ENCODE measurements around the gene UNC5B. TPM values are rescaled to one million over a fixed set of nuclear protein-coding genes. Genes with fewer than 3 reads are reported as not detected.

The UNC5B gene
- 7.7 and 14.5 TPM in 2 replicates for total RNA-seq

DNA sequence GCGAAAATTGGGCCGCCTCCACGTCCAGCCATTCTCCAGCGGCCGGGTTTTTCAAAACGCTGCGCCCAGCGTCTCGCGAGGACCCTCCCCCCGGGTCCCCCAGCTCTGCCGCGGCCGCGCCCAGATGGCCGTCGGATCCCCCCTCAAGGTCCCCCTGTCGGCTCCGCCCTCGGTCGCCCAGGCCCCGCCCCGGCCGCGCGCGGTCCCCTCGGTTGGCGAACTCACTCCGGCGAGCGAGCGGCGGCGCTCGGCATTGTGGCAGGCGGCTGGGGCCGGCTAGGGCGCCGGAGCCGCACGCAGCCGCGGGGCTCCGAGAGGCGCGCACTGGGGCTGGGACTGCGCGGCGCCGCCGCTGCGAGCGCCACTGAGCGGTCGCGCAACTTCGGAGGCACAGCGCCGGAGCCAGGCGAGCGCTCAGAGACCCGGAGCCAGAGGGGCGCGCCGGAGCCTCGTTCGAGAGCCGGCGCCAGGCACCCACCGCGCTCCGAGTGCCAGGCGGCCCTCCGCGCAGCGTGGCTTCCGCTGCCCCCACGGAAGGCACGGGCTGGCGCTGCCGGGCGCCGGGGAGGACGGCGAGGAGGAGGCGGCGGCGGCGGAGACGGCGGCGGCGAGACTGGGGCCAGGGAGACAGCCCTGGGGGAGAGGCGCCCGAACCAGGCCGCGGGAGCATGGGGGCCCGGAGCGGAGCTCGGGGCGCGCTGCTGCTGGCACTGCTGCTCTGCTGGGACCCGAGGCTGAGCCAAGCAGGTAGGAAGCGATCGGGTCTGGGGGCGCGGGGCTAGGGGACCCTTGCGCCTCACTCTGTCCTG is at the start of gene UNC5B:
Gene UNC5B, plus strand, starts transcription at position 253 of the 809 bp plus-strand sequence. Its CDS starts 416 bp downstream, at position 669.

GRCh38 chr10:71319042-71319799 is 106.9 kb downstream of the UNC5B start, which contains the start of gene SLC29A3:
SLC29A3 (plus strand) TSS chr10:71319259; CDS start chr10:71319310, 51 bp downstream.

Other genes starting within 250 kb of the UNC5B start
- 1.3 and 2.1 TPM in 2 replicates for gene SLC29A3, start 106.7 kb downstream of the UNC5B start, total RNA-seq
- under 0.01 TPM in 1 of 2 replicates, not detected in the other for gene CDH23, start 184.3 kb downstream of the UNC5B start, total RNA-seq

Data from thoracic aorta endothelial cell (primary cell).